ENCODE measurements around the gene TCP11. TPM values are rescaled to one million over a fixed set of nuclear protein-coding genes. Genes with fewer than 3 reads are reported as not detected.
A peak's percentile ranks its signal among the peaks of the same experiment; 100 is the strongest.

The TCP11 gene
- total and polyA plus RNA-seq, 4 donors, result 0.16 to 1.7 (median 0.56) TPM

GRCh38 chr6:35080016-35080680 is 61.0 kb downstream of the TCP11 start:
- H3K4me1 ChIP-seq (ENCODE audit: control insufficient read depth in 5 of 5, insufficient read depth in 5 of 5, low read length in 5 of 5), result peaks cover 0 to 6% (median 0%) of the 10 kb centered on the region in 5 donors
- TF ChIP-seq CTCF (IDR thresholded peaks at IDR 0.05; ENCODE audit: control extremely low read depth, extremely low read depth), result no peak
- no peaks in the 10 kb centered on the region for H3K9me3 ChIP-seq (ENCODE audit: control insufficient read depth in 4 of 4, insufficient read depth in 3 of 4, low read length in 3 of 4)
- DNase-seq (no peak), ATAC-seq (ENCODE audit: insufficient read depth, low FRiP score) (no peak)
- H3K9ac ChIP-seq (ENCODE audit: insufficient read depth in 1 of 2, low read length in 2 of 2), result no peak overlapping the region
- peaks cover 5 to 77% (median 15%) of the 10 kb centered on the region in 4 donors for H3K36me3 ChIP-seq (ENCODE audit: control insufficient read depth in 4 of 4, insufficient read depth in 4 of 4, low read length in 4 of 4)
- no peak overlapping the region for H3K27ac ChIP-seq (ENCODE audit: low read depth in 1 of 2, low read length in 1 of 2)
- WGBS, 2 donors, result 95% methylated on average over 13 of the region's 13 CpGs
- H3K27me3 ChIP-seq (ENCODE audit: control insufficient read depth in 3 of 3, insufficient read depth in 3 of 3, low read length in 2 of 3), result no peaks in the 10 kb centered on the region
- no peak overlapping the region for H3K4me3 ChIP-seq

GRCh38 chr6:35079311-35080000 is 61.7 kb downstream of the TCP11 start:
- Histone ChIP-seq H3K9me3 (ENCODE audit: control insufficient read depth in 4 of 4, insufficient read depth in 3 of 4, low read length in 3 of 4) (no peaks in the 10 kb centered on the region), H3K27ac (ENCODE audit: low read depth in 1 of 2, low read length in 1 of 2) (no peak overlapping the region), H3K4me3 (no peak overlapping the region), H3K27me3 (ENCODE audit: control insufficient read depth in 3 of 3, insufficient read depth in 3 of 3, low read length in 2 of 3) (no peaks in the 10 kb centered on the region), H3K4me1 (ENCODE audit: control insufficient read depth in 5 of 5, insufficient read depth in 5 of 5, low read length in 5 of 5) (peaks cover 0 to 6% (median 0%) of the 10 kb centered on the region in 5 donors), H3K36me3 (ENCODE audit: control insufficient read depth in 4 of 4, insufficient read depth in 4 of 4, low read length in 4 of 4) (peaks cover 5 to 73% (median 14%) of the 10 kb centered on the region in 4 donors), H3K9ac (ENCODE audit: insufficient read depth in 1 of 2, low read length in 2 of 2) (no peak overlapping the region)
- DNase-seq (peak in 1 of 3 donors; percentile 7), ATAC-seq (ENCODE audit: insufficient read depth, low FRiP score) (no peak)
- WGBS, 2 donors, result 91 to 94% methylated on average over 23 of the region's 23 CpGs
- no peak for TF ChIP-seq CTCF (IDR thresholded peaks at IDR 0.05; ENCODE audit: control extremely low read depth, extremely low read depth)

DNA sequence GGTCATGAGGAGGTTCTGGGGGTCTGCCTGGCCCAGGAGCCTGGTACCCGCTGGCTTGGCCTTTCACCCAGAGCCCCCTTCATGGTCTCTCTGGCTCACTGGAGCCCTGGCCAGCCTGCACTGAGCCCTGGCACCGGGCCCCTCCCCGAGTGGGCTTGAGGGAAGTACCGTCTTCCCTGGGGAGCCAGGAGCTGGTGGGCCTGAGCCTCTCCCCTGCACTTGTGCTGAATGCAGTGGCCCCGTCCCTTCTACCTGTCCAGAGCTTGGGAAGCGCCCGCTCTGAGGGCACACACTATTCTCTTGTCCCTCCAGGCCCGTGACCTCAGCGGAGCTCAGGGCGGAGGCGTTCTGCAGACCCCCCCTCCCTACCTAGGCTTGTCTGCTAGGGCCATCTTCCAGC is 62.2 kb downstream of the TCP11 start:
- no peak overlapping the region for H3K27ac ChIP-seq (ENCODE audit: low read depth in 1 of 2, low read length in 1 of 2)
- no peaks in the 10 kb centered on the region for H3K9me3 ChIP-seq (ENCODE audit: control insufficient read depth in 4 of 4, insufficient read depth in 3 of 4, low read length in 3 of 4)
- WGBS, 2 donors, result 97 to 99% methylated on average over 11 of the region's 11 CpGs
- DNase-seq, result peak in 1 of 3 donors; percentile 5
- peaks cover 0 to 6% (median 0%) of the 10 kb centered on the region in 5 donors for H3K4me1 ChIP-seq (ENCODE audit: control insufficient read depth in 5 of 5, insufficient read depth in 5 of 5, low read length in 5 of 5)
- TF ChIP-seq CTCF (IDR thresholded peaks at IDR 0.05; ENCODE audit: control extremely low read depth, extremely low read depth), result no peak
- ATAC-seq (ENCODE audit: insufficient read depth, low FRiP score), result no peak
- no peaks in the 10 kb centered on the region for H3K27me3 ChIP-seq (ENCODE audit: control insufficient read depth in 3 of 3, insufficient read depth in 3 of 3, low read length in 2 of 3)
- H3K9ac ChIP-seq (ENCODE audit: insufficient read depth in 1 of 2, low read length in 2 of 2), result no peak overlapping the region
- no peak overlapping the region for H3K4me3 ChIP-seq
- peaks cover 5 to 71% (median 14%) of the 10 kb centered on the region in 4 donors for H3K36me3 ChIP-seq (ENCODE audit: control insufficient read depth in 4 of 4, insufficient read depth in 4 of 4, low read length in 4 of 4)
